Stimulated activated naive B cell treated with anti-CD40 and anti-IgM and Interleukin-4, amounts not matched to agents 10 μg/mL and 1 μg/mL and 100 μg/mL, for 72 hours (primary cell): ENCODE measurements around the gene OMG.
"Not testable (repeated sequence)": the region's sequence is repeated elsewhere in the genome, so short reads cannot be mapped to it uniquely, and the experiment has no call there.

Experiments
- ATAC-seq, 2 donors: fragments of 150-1000 bp; cut with Tn5 transposase; replicated peaks; 2 replicates each; pipeline ENCODE4 v1.10.0; 2021; ENCODE audit warnings: moderate library complexity in 1 of 2
- DNase-seq: peaks from one replicate; pipeline ENCODE4 v3.0.0; 2021
- H3K27ac Mint-ChIP-seq: one replicate; pipeline ENCODE4 v1.8.0; 2022; ENCODE audit warnings: mild to moderate bottlenecking, mixed read lengths
- H3K27me3 Mint-ChIP-seq, 2 donors: one replicate each; pipeline ENCODE4 v1.8.0; 2022; ENCODE audit warnings: mixed read lengths in 2 of 2
- H3K36me3 Mint-ChIP-seq, 2 donors: one replicate each; pipeline ENCODE4 v1.8.0; 2022; ENCODE audit warnings: mixed read lengths in 2 of 2, mild to moderate bottlenecking in 1 of 2
- H3K4me1 Mint-ChIP-seq, 2 donors: one replicate each; pipeline ENCODE4 v1.8.0; 2022; ENCODE audit warnings: mixed read lengths in 2 of 2, mild to moderate bottlenecking in 1 of 2
- H3K4me3 Mint-ChIP-seq, 2 donors: one replicate each; pipeline ENCODE4 v1.8.0; 2022; ENCODE audit warnings: mild to moderate bottlenecking in 2 of 2, mixed read lengths in 2 of 2, moderate library complexity in 1 of 2
- H3K9me3 Mint-ChIP-seq, 2 donors: one replicate each; pipeline ENCODE4 v1.8.0; 2022; ENCODE audit warnings: mixed read lengths in 2 of 2, mild to moderate bottlenecking in 1 of 2

OMG gene

DNA sequence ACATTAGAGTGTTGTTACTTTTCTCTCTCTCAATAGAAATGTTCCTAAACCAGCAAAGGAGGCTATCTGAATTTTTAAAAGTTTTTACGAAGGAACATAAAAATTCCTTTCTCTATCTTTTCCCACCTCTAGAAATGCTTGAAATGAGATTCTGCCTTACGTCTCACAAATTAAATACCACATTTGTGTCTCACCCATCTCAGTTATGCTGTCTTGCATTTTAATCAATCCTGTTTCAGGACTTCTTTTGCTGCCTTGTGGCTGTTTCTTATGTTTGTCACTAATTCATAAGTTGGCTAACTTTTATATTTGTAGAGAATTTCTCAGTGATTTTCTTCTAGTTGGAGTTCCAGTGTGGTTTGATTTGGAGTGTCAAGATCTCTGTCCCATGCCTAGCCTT lies 3.5 kb downstream of the OMG start:
- Mint-ChIP-seq H3K4me3 (no peak overlapping the region), H3K27me3 (no peaks in the 10 kb centered on the region), H3K27ac (no peak overlapping the region), H3K9me3 (no peaks in the 10 kb centered on the region), H3K36me3 (peaks cover 5 to 9% of the 10 kb centered on the region in 2 donors), H3K4me1 (peaks cover 4 to 6% of the 10 kb centered on the region in 2 donors)
- DNase-seq (no peak), ATAC-seq (no peak)

DNA sequence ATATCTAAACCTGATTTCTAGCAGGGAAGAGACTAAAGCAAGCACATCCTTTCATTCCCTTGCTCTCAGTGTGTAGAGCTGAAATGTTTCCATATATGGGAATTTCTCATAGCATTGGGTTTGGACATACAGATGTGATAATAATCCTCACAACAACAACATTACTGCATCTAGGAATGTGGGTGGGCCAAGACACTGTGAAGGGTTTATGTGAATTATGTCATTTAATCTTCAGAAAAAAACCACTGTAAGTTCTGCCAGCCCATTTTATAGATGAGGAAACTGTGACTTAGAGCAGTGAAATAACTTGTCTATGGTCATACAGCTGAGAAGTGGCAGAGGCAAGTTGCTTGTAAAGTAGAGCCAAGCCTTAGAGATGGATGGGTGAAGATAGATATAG lies 5.2 kb downstream of the OMG start:
- H3K27ac Mint-ChIP-seq = no peak overlapping the region
- DNase-seq = no peak
- no peaks in the 10 kb centered on the region for H3K27me3 Mint-ChIP-seq
- H3K9me3 Mint-ChIP-seq = no peaks in the 10 kb centered on the region
- peaks cover 9 to 11% of the 10 kb centered on the region in 2 donors for H3K36me3 Mint-ChIP-seq
- no peak for ATAC-seq
- no peak overlapping the region for H3K4me3 Mint-ChIP-seq
- H3K4me1 Mint-ChIP-seq = peaks cover 4 to 6% of the 10 kb centered on the region in 2 donors

DNA sequence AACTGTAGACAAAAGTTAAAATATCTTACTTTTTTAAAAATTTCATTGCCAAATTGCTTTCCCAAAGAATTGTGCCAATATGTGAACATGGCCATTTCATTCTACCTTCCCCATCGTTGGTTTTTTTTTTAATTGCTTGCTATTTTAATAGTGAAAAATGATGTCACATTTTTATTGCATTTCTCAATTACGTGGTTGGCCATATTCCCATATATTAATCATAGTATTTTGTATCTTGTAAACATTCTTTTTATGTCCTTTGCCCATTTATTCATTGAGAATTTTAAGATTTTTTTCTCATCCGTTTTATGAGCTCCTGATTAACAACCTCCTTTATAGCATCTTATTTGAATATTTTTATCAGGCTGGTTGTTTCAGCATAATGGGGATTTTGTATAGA lies 7.2 kb downstream of the OMG start:
- DNase-seq = no peak
- ATAC-seq = no peak
- H3K4me3 Mint-ChIP-seq = no peak overlapping the region
- peaks cover 7 to 11% of the 10 kb centered on the region in 2 donors for H3K36me3 Mint-ChIP-seq
- no peak overlapping the region for H3K27ac Mint-ChIP-seq
- H3K4me1 Mint-ChIP-seq = peaks cover 2 to 6% of the 10 kb centered on the region in 2 donors
- H3K9me3 Mint-ChIP-seq = no peaks in the 10 kb centered on the region
- H3K27me3 Mint-ChIP-seq = no peaks in the 10 kb centered on the region

DNA sequence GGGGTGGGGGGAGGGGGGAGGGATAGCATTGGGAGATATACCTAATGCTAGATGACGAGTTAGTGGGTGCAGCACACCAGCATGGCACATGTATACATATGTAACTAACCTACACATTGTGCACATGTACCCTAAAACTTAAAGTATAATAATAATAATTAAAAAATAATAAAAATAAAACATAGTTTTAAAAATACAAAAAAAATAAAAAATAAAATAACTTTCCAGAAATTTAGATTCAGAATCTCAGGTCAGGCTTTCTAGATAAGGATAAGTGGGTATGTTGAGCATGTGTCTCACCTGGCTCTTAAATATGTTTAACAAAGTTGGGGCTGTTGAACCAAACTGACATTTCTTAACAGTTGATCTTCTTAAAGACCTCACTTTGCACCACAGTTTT lies 9.1 kb downstream of the OMG start:
- not testable (repeated sequence) for DNase-seq, H3K4me3 Mint-ChIP-seq, ATAC-seq, H3K9me3 Mint-ChIP-seq, H3K27ac Mint-ChIP-seq, H3K4me1 Mint-ChIP-seq, H3K27me3 Mint-ChIP-seq
- H3K36me3 Mint-ChIP-seq = peaks cover 6 to 11% of the 10 kb centered on the region in 2 donors

DNA sequence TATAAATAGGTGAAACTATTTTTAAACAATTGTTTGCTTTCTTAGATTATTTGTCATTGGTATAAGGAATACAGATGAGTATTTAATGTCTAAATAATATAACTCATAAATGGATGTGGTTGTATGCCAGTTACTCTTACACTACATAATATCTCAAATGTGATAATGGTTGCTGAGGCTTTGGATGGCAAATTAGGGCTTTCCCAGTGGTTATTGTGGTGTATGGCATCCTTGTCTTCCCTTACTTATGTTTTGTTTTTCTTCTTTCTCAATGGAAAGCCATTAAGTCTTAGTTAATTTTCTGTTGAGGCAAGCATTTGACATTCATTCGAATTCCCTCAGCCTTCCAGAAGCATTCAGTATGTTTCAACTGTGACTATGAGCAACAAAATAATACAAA lies 10.5 kb downstream of the OMG start:
- DNase-seq = no peak
- Mint-ChIP-seq H3K9me3 (no peaks in the 10 kb centered on the region), H3K4me1 (peaks cover 2 to 6% of the 10 kb centered on the region in 2 donors), H3K36me3 (peaks cover 4 to 12% of the 10 kb centered on the region in 2 donors), H3K27me3 (no peaks in the 10 kb centered on the region), H3K4me3 (no peak overlapping the region), H3K27ac (no peak overlapping the region)
- ATAC-seq = no peak

DNA sequence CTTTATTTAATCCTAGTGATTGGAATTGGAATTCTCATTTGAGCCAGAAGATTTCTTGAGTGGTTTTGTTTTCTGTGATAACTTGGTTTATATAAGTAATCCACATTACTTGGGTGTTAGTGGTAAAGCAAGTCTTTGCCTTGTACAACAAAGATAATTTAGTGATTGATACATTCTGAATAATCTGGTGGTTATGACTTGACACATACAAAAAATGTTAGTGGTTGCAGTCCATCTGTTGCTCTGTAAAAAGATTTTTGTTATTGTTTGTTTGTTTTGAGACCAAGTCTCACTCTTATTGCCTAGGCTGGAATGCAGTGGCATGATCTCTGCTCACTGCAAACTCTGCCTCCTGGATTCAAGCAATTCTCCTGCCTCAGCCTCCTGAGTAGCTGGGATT lies 13.2 kb downstream of the OMG start:
- no peak overlapping the region for H3K27ac Mint-ChIP-seq
- peaks cover 5 to 21% of the 10 kb centered on the region in 2 donors for H3K36me3 Mint-ChIP-seq
- DNase-seq (no peak), ATAC-seq (no peak)
- H3K9me3 Mint-ChIP-seq = no peaks in the 10 kb centered on the region
- no peak overlapping the region for H3K4me3 Mint-ChIP-seq
- no peaks in the 10 kb centered on the region for H3K27me3 Mint-ChIP-seq
- no peaks in the 10 kb centered on the region for H3K4me1 Mint-ChIP-seq

DNA sequence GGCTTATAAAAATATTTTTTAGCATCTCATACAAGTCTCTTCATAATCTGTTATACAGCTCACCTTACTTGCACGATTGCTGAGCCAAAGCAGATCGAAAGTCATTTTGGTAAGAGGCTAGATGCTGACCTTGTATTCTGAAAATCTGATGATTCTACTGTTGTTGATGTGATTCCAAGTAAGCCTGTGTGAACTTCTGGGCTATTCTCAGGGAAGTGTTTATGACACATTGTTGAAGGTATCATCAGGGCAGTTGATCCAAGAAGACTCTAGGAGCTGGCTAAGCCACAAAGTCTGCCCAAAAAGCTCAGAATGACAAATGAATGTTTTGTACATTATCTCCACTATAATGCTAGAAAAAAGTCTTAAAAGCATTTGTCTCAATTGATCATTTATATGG lies 16.0 kb downstream of the OMG start:
- no peaks in the 10 kb centered on the region for H3K4me1 Mint-ChIP-seq
- no peaks in the 10 kb centered on the region for H3K27me3 Mint-ChIP-seq
- ATAC-seq (no peak), DNase-seq (no peak)
- no peak overlapping the region for H3K27ac Mint-ChIP-seq
- no peaks in the 10 kb centered on the region for H3K9me3 Mint-ChIP-seq
- H3K4me3 Mint-ChIP-seq = no peak overlapping the region
- peaks cover 5 to 30% of the 10 kb centered on the region in 2 donors for H3K36me3 Mint-ChIP-seq

DNA sequence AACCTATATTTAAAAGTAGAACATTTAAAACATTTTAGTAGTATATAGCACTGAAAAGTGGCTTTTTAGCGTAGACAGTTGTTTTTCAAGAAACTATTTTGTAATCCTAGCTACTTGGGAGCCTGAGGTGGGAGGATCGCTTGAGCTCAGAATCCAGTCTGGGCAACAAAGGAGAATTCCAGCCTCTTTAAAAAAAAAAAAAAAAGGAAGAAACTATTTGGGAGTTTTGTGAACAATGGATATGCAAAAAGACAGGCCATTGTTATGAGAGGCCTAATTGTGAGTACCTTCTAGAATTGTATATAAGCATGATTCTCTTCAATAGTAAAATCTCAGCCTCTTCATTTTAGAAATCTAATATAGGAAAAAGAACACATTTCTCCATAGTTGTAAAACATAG lies 17.6 kb downstream of the OMG start:
- no peak overlapping the region for H3K27ac Mint-ChIP-seq
- no peaks in the 10 kb centered on the region for H3K9me3 Mint-ChIP-seq
- no peak for DNase-seq

DNA sequence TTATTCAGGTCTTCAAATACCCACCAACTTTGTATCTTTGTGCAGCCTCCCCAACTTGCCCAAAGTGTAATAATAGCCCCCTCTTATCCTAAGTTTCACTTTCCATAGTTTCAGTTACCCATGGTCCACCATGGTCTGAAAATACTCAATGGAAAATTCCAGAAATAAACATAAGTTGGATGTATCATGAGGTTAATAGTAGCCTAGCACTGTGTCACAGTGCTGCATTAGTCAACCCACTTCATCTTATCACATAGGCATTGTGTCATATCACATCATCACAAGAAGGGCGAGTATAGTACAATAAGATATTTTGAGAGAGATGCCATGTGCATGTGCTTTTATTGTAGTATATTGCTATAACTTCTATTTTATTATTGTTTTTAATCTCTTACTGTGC lies 21.9 kb downstream of the OMG start:
- Mint-ChIP-seq H3K4me1 (peaks cover 0 to 2% of the 10 kb centered on the region in 2 donors), H3K4me3 (no peak overlapping the region), H3K36me3 (peaks cover 6 to 36% of the 10 kb centered on the region in 2 donors), H3K27ac (no peak overlapping the region), H3K27me3 (no peaks in the 10 kb centered on the region), H3K9me3 (no peaks in the 10 kb centered on the region)
- no peak for DNase-seq
- no peak for ATAC-seq

More for the DNA sequence above, 17.6 kb downstream of the OMG start:
- Mint-ChIP-seq H3K36me3 (peaks cover 5 to 38% of the 10 kb centered on the region in 2 donors), H3K27me3 (no peaks in the 10 kb centered on the region), H3K4me1 (peaks cover 0 to 2% of the 10 kb centered on the region in 2 donors), H3K4me3 (no peak overlapping the region)
- no peak for ATAC-seq

DNA sequence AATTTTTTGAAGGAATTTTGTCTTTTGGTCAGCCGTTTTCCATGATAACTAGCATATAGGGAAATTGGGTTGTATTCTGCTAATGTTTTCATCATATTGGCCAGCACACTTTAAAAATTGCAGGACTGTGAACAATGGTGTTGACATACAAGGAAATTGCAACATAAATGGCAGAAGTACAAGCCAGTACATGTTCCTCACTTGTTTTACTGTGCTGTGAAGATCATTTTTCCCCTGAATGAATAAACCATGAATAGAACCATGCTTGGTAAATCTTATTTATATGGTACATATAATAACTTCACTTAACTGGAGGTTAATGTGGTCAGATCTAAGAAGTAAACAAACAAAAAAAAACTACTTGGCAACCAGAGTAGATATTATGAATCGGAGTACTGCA lies 22.8 kb downstream of the OMG start:
- Mint-ChIP-seq H3K27ac (no peak overlapping the region), H3K4me3 (no peak overlapping the region), H3K27me3 (no peaks in the 10 kb centered on the region), H3K4me1 (peaks cover 0 to 2% of the 10 kb centered on the region in 2 donors), H3K9me3 (no peaks in the 10 kb centered on the region), H3K36me3 (peaks cover 5 to 37% of the 10 kb centered on the region in 2 donors)
- DNase-seq (no peak), ATAC-seq (no peak)

DNA sequence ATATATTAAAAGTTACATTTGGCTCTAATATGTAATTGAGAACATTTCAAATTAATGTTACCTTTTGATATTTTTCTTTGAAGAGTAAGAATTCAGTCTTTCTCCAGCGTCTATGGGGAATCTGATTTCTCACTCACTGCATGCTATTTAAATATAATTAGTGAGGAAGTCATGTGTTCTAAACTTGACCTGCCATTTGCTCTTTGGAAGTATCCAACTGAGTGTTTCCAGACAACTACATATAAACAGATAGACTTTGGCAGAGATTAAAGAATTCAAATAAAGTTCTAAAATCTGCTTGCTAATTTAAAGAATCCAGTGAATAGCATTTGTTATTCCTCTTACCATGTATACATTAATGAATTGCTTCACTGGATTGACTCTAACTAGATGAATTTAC lies 23.5 kb downstream of the OMG start:
- no peak overlapping the region for H3K4me3 Mint-ChIP-seq
- H3K4me1 Mint-ChIP-seq = peaks cover 0 to 2% of the 10 kb centered on the region in 2 donors
- H3K27ac Mint-ChIP-seq = no peak overlapping the region
- DNase-seq (no peak), ATAC-seq (no peak)
- H3K9me3 Mint-ChIP-seq = no peaks in the 10 kb centered on the region
- peaks cover 9 to 41% of the 10 kb centered on the region in 2 donors for H3K36me3 Mint-ChIP-seq
- no peaks in the 10 kb centered on the region for H3K27me3 Mint-ChIP-seq

DNA sequence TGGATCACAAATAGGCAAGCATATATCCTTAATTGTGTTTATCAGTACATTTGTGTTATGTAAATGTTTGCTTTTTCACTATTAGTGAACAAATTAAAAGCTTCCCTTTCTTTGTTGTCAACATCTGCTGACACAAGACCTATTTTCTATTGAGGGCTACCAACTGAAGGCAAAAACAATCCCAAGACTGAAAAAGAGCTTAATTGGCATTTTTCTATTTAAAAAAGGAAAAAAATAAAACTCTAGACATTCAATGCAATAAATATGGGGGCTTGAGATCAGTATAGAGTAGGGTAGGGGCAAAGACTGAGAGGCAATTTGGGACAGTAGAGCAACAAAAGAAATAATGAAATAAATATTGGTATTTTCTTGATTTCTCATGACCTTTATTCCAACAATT lies 24.2 kb downstream of the OMG start:
- H3K36me3 Mint-ChIP-seq = peaks cover 9 to 44% of the 10 kb centered on the region in 2 donors
- H3K4me1 Mint-ChIP-seq = peaks cover 0 to 2% of the 10 kb centered on the region in 2 donors
- no peaks in the 10 kb centered on the region for H3K9me3 Mint-ChIP-seq
- H3K27me3 Mint-ChIP-seq = no peaks in the 10 kb centered on the region
- no peak overlapping the region for H3K4me3 Mint-ChIP-seq
- no peak overlapping the region for H3K27ac Mint-ChIP-seq
- DNase-seq (no peak), ATAC-seq (no peak)

DNA sequence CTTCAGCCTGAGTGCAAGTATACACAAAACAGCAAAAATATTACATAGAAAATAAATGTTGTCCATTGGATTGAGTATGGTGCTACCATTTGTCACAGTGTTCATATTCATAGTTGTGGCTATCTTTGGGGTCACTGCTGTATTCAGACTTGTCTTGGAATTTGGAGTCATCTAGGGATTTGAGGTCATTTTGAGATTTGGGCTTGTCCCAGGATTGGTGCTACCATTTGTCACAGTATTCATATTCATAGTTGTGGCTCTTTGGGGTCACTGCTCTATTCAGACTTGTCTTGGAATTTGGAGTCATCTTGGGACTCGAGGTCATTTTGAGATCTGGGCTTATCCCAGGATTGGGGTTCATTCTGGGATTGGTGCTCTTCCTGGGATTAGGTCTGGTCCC lies 24.8 kb downstream of the OMG start:
- H3K4me3 Mint-ChIP-seq = no peak overlapping the region

DNA sequence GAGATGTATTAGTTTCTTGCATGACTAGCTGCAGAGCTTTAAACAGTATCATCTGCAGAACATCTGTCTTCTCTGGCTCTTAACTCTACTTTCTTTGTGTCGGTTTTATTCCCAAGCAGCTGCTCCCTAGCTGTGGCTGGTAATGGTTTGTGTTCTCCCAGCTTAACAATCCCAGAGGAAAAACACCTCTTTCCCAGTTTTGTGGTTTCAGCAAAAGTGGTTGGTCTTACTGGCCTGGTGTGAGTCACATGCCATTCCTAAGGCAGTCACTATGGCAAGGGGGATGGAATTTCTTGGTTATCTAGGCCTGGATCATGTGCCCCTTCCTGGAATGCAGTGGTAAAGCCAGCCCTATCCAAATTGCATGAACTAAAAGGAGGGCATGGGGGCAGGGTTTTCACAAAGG lies 27.5 kb downstream of the OMG start:
- H3K9me3 Mint-ChIP-seq = no peaks in the 10 kb centered on the region
- ATAC-seq (no peak), DNase-seq (no peak)
- H3K27ac Mint-ChIP-seq = no peak overlapping the region
- no peaks in the 10 kb centered on the region for H3K4me1 Mint-ChIP-seq
- no peaks in the 10 kb centered on the region for H3K27me3 Mint-ChIP-seq
- H3K4me3 Mint-ChIP-seq = no peak overlapping the region
- H3K36me3 Mint-ChIP-seq = peaks cover 17 to 38% of the 10 kb centered on the region in 2 donors

More for the DNA sequence above, 24.8 kb downstream of the OMG start:
- no peaks in the 10 kb centered on the region for H3K27me3 Mint-ChIP-seq
- no peak for DNase-seq
- H3K27ac Mint-ChIP-seq = no peak overlapping the region
- peaks cover 0 to 2% of the 10 kb centered on the region in 2 donors for H3K4me1 Mint-ChIP-seq
- no peak for ATAC-seq
- H3K36me3 Mint-ChIP-seq = peaks cover 9 to 46% of the 10 kb centered on the region in 2 donors
- no peaks in the 10 kb centered on the region for H3K9me3 Mint-ChIP-seq

DNA sequence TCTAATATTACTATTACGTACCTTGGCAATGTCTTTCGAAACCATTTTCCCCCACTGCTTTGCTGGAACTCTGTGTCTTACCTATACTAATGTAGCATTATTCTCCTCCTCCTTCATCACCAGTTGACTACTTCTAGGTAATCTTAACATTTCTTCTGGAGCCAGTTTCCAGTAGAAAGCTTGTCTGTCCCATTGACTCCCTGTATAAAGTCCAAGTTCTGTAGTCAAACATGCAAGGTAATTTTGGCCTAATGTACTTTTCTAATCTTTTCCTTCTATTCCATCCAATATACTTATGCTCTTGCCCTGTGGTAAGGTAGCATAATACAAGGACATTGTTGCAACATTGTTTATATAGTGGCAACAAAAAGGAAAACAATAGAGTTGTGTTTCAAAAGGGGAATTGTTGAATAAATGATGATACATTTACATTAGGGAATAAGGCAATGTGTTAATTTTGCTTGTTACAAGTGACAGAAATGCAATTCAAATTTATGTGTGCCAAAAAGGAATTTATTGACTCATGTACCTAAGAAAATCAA lies 27.9 kb downstream of the OMG start:
- no peaks in the 10 kb centered on the region for H3K27me3 Mint-ChIP-seq
- peaks cover 17 to 35% of the 10 kb centered on the region in 2 donors for H3K36me3 Mint-ChIP-seq
- DNase-seq = no peak
- ATAC-seq = no peak
- H3K4me1 Mint-ChIP-seq = no peaks in the 10 kb centered on the region
- no peak overlapping the region for H3K27ac Mint-ChIP-seq
- H3K9me3 Mint-ChIP-seq = no peaks in the 10 kb centered on the region
- no peak overlapping the region for H3K4me3 Mint-ChIP-seq

DNA sequence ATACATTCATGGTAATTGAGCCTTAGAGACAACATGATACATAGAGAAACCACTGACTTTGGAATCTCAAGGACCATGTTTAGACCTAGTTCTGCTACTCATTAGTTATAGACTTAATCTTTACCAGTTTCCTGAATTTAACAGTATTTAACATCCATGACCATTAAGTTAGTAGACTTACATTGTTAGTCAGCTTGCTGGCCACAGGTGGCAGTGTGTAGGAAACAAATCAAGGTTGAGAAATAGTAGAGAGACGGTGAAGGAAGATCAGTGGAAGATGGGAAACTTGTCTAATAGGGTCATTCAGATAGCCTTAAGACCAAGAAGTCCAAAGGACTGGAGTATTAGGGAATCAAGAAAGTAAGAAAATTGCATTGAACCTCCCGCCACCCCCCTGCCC lies 31.0 kb downstream of the OMG start:
- Mint-ChIP-seq H3K27me3 (no peaks in the 10 kb centered on the region), H3K36me3 (peaks cover 13 to 33% of the 10 kb centered on the region in 2 donors), H3K4me1 (no peaks in the 10 kb centered on the region), H3K27ac (no peak overlapping the region), H3K9me3 (no peaks in the 10 kb centered on the region), H3K4me3 (no peak overlapping the region)
- DNase-seq = no peak
- no peak for ATAC-seq
